Coronary artery (tissue), 2 donors: ENCODE data around the gene PKD1L1.

Source experiments
- DNase-seq: peaks from one replicate; pipeline ENCODE4 v3.0.0-alpha.2; 2017; ENCODE audit warnings: low spot score
- H3K27ac ChIP-seq, 2 donors: fragments of 200-600 bp; sonication (generic); one replicate each; pipeline ENCODE4 v1.5.1; 2016 to 2019
- H3K4me3 ChIP-seq: fragments of 200-600 bp; sonication (generic); 2 replicates; pipeline ENCODE4 v1.5.1; 2016; ENCODE audit warnings: mild to moderate bottlenecking, moderate library complexity
- CTCF ChIP-seq: fragments of 200-600 bp; sonication (generic); IDR thresholded peaks from one replicate; pipeline ENCODE4 v1.5.1; 2019; ENCODE audit warnings: antibody characterized with exemption

PKD1L1 gene

DNA sequence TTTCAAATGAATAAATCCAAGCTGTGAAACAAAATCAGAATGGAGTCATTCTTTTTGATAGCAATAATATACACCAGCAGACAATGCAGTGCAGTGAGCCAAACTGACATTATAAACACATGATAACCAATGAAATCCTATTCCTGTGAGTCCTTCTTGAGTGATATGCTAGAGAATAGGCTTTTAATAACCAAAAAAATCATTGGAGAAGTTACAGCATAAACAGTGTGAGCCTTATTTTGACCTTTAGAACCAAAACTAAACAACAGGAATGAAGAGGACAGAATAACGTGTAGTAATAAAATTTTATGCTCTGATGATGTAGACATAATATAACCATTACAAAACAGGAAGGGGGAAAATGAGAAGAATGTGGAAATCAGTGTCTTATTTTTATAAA, 22.5 kb upstream of the PKD1L1 start:
- H3K4me3 ChIP-seq, result no peak overlapping the region
- peak overlapping the region in 1 of 2 donors; percentile 53 for H3K27ac ChIP-seq
- no peak for DNase-seq
- no peak for TF ChIP-seq CTCF

DNA sequence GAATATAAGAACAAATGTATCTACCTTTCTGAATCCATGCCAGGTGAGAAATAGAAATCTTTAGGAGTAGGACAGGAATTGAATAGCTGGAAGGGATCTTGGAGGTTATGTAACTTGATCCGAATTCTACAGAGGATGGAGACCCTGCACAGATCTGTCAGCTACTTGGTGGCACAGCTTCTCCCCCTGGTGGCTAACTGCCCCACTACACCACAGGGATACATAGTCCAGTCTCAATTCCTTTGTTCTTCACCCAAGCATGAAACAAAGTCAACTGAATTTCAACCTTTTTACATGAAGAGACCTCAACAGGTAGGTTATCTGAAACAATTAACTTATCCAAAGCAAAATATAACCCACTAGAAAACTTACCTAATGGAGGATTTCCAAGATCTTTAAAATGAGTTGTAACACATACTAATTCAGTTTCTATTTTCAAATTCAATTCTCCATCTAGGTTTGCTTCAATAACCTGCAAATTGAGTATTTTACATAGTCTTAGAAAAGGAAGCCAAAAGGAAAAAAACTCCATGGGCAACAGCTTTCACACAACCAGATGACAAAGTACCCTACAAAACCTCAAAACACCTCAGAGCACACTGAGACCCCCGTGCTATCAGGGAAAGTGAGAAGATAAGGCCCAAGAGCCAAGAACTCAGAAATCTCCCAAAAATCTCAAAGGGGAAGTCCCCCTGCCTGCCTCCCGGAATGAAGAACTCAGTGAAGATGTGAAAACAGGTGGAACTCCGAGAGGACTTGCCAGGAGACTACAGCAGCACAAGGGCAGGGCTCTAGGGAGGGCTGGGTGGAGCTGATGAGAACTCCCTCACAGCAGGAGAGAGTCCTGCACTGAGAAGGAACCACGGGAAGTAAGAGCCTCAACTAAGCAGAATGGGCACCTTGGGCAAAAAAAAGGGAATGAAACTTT, 20.8 kb upstream of the PKD1L1 start:
- DNase-seq, result no peak
- peak; percentile 66 for TF ChIP-seq CTCF
- H3K27ac ChIP-seq, result no peak overlapping the region
- H3K4me3 ChIP-seq, result no peak overlapping the region

DNA sequence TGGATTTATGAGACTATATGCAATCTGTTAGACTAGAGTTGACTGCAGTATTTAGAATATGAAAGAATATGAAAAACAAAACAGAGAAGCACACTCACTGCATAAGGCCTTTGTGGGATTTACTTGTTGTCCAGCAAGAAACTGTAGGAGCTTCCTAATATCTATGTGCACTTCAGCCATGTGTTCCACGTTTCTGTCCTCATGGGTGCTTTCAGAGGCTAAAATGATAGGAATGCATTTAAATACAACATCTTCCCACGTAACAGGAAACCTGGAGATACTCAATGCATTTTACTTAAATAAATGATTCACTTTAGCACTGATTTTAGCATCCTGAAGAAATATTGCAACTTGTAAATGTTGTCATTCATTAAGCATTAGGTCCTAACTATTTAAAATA, 19.4 kb upstream of the PKD1L1 start:
- DNase-seq, result no peak
- TF ChIP-seq CTCF, result no peak
- H3K27ac ChIP-seq, result no peak overlapping the region

DNA sequence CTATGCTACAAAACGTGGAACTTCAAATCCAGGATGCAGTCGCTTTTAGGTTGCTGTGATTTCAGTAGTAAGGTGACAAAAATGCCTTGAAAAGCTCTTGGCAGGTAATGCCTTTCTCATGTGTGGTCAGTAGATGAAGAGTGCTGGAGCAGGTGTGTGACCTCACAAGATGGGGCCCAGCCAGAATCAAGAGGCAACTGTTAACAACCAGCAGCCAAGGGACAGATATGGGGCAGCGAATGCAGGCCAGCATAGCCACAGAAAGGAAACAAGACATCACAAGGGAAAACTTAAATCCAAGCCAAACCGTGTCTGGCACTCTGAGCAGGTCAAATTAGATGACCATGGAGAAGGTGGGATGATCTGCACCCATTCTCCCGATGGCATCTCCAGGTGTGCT, 18.9 kb upstream of the PKD1L1 start:
- H3K4me3 ChIP-seq, result no peak overlapping the region
- H3K27ac ChIP-seq, result no peak overlapping the region
- no peak for DNase-seq
- no peak for TF ChIP-seq CTCF

More for the DNA sequence above, 19.4 kb upstream of the PKD1L1 start:
- no peak overlapping the region for H3K4me3 ChIP-seq

- DNase-seq, result no peak
- Histone ChIP-seq H3K4me3 (no peak overlapping the region), H3K27ac (no peak overlapping the region)
- no peak for TF ChIP-seq CTCF
Measured at GRCh38 chr7:47965456-47965855, 17.2 kb upstream of the PKD1L1 start.

DNA sequence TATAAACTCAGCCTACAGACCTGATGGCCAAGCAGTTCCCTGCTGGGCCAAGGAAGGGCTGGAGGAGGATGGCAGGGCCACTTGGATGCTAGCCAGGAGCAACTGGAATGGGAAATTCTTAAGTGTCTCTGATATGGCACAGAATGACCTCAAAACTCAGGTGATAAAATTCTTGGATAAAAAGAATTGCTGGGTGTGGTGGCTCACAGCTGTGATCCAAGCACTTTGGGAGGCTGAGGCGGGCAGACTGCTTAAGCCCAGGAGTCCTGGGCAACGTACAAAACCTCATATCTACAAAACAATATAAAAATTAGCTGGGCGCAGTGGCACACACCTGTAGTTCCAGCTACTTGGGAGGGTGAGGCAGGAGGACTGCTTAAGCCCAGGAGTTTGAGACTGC, 14.0 kb upstream of the PKD1L1 start:
- no peak overlapping the region for H3K4me3 ChIP-seq
- no peak for DNase-seq
- H3K27ac ChIP-seq, result no peak overlapping the region
- no peak for TF ChIP-seq CTCF

DNA sequence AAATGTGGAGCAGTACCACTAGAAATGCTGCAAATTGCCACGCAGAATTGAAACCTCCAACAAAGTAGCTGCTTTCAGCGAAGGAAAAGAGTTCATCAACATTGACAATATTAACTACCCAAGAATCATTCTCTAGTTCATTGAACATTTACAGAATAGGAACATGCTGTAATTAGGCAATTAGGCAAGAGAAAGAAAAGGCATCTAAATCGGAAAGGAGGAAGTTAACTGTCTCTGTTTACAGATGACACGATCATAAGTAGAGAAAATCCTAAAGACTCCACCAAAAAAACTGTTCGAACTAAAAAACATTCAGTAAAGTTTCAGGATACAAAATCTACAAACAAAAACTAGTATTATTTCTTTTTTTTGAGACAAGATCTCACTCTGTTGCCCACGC, 8.9 kb upstream of the PKD1L1 start:
- no peak for TF ChIP-seq CTCF
- Histone ChIP-seq H3K4me3 (no peak overlapping the region), H3K27ac (no peak overlapping the region)
- no peak for DNase-seq
